HepG2 (cell line): ENCODE results near the gene KIF24. TPM values are rescaled to one million over a fixed set of nuclear protein-coding genes. Genes with fewer than 3 reads are reported as not detected.

Experiments
- ATF1 ChIP-seq: IDR thresholded peaks from 2 replicates; pipeline ENCODE4 v1.6.1; 2016; ENCODE audit warnings: mild to moderate bottlenecking, control low read depth
- CEBPG ChIP-seq: IDR thresholded peaks from 2 replicates; pipeline ENCODE4 v1.6.1; 2016
- EED ChIP-seq: sonication (generic); formaldehyde crosslinking; IDR thresholded peaks from 2 replicates; pipeline ENCODE4 v1.5.0; 2020; ENCODE audit warnings: mild to moderate bottlenecking, missing genetic modification reagents
- ETV6 ChIP-seq: sonication (generic); formaldehyde crosslinking; conservative IDR thresholded peaks from 2 replicates; pipeline ENCODE4 v1.4.0; 2020; ENCODE audit warnings: missing genetic modification reagents
- FOXJ3 ChIP-seq: sonication (generic); formaldehyde crosslinking; IDR thresholded peaks from 2 replicates; pipeline ENCODE4 v1.4.0; 2020; ENCODE audit warnings: missing genetic modification reagents, mild to moderate bottlenecking, borderline replicate concordance
- FOXO1 ChIP-seq: sonication (generic); formaldehyde crosslinking; IDR thresholded peaks from 2 replicates; pipeline ENCODE4 v1.4.0; 2020; ENCODE audit warnings: missing genetic modification reagents
- FOXP1 ChIP-seq, 2 experiments: fragments of 450-650 bp in 1 of 2; IDR thresholded peaks; 2 replicates each; pipeline ENCODE4 v1.6.1; 2017 to 2018; ENCODE audit warnings: antibody characterized with exemption in 1 of 2
- HOXD1 ChIP-seq: sonication (generic); formaldehyde crosslinking; IDR thresholded peaks from 2 replicates; pipeline ENCODE4 v1.5.0; 2020; ENCODE audit warnings: missing genetic modification reagents
- MIXL1 ChIP-seq: IDR thresholded peaks from 2 replicates; pipeline ENCODE4 v1.6.1; 2016
- NFATC3 ChIP-seq: sonication (generic); formaldehyde crosslinking; IDR thresholded peaks from 2 replicates; pipeline ENCODE4 v1.5.1; 2020; ENCODE audit warnings: mild to moderate bottlenecking, missing genetic modification reagents
- NFKB2 ChIP-seq: sonication (generic); formaldehyde crosslinking; IDR thresholded peaks from 2 replicates; pipeline ENCODE4 v1.4.0; 2020; ENCODE audit warnings: missing genetic modification reagents, borderline replicate concordance
- SRY ChIP-seq: sonication (generic); formaldehyde crosslinking; IDR thresholded peaks from 2 replicates; pipeline ENCODE4 v1.8.0; 2022; ENCODE audit warnings: mild to moderate bottlenecking, missing genetic modification reagents
- TBP ChIP-seq: sonication (generic); formaldehyde crosslinking; IDR thresholded peaks from 2 replicates; pipeline ENCODE4 v1.5.0; 2020; ENCODE audit warnings: missing genetic modification reagents
- ZBTB3 ChIP-seq: sonication (generic); formaldehyde crosslinking; IDR thresholded peaks from 2 replicates; pipeline ENCODE4 v1.4.0; 2020; ENCODE audit warnings: low read depth, mild to moderate bottlenecking, moderate library complexity, missing genetic modification reagents, borderline replicate concordance
- ZNF10 ChIP-seq: sonication (generic); formaldehyde crosslinking; IDR thresholded peaks from 2 replicates; pipeline ENCODE4 v1.4.0; 2020; ENCODE audit warnings: mild to moderate bottlenecking, low read depth, missing genetic modification reagents, borderline replicate concordance
- ZNF678 ChIP-seq: sonication (generic); formaldehyde crosslinking; IDR thresholded peaks from 2 replicates; pipeline ENCODE4 v1.4.0; 2020; ENCODE audit warnings: mild to moderate bottlenecking, missing genetic modification reagents
- ZNF75D ChIP-seq: sonication (generic); formaldehyde crosslinking; IDR thresholded peaks from 2 replicates; pipeline ENCODE4 v1.8.1; 2023; ENCODE audit warnings: missing genetic modification reagents, mild to moderate bottlenecking, borderline replicate concordance
- ZNF883 ChIP-seq: sonication (generic); formaldehyde crosslinking; IDR thresholded peaks from 2 replicates; pipeline ENCODE4 v1.5.1; 2020; ENCODE audit warnings: mild to moderate bottlenecking, missing genetic modification reagents; ENCODE audit errors: not compliant biosample characterization
- polyA plus RNA-seq, 8 experiments: library from polyadenylated mRNA; depleted of rRNA in 3 of 8; stranded (reverse) in 7 of 8; unstranded in 1 of 8; fragments of >200 nt; fragmentation: Illumina TruSeq in 4 of 8; extraction: Trizol in 4 of 8; gene quantifications; 2 replicates each; pipeline versions ENCODE4 v1.2.1 to v1.2.3, GENCODE V29; 2011 to 2016; ENCODE audit warnings: low read depth in 4 of 8, missing spikeins in 1 of 8, mixed read lengths in 1 of 8; ENCODE audit not compliant: insufficient read depth in 1 of 8
- total RNA-seq, 5 experiments: library from RNA; depleted of rRNA; stranded (reverse); fragments of >200 nt; fragmentation: Illumina TruSeq; extraction: Trizol; gene quantifications; 2 replicates each; pipeline ENCODE4 v1.2.3, GENCODE V29; 2016; ENCODE audit warnings: low read depth in 1 of 5
- TF ChIP-seq, protein P1 (sequence below): sonication (generic); formaldehyde crosslinking; IDR thresholded peaks from 2 replicates; pipeline ENCODE4 v1.4.0; 2020; ENCODE audit warnings: missing genetic modification reagents
- TF ChIP-seq, protein P2 (sequence below): sonication (generic); formaldehyde crosslinking; conservative IDR thresholded peaks from 2 replicates; pipeline ENCODE4 v1.4.0; 2020; ENCODE audit warnings: mild to moderate bottlenecking, missing genetic modification reagents, moderate library complexity
- TF ChIP-seq, protein P3 (sequence below): sonication (generic); formaldehyde crosslinking; conservative IDR thresholded peaks from 2 replicates; pipeline ENCODE4 v1.4.0; 2020; ENCODE audit warnings: missing genetic modification reagents
- TF ChIP-seq, protein P4 (sequence below): sonication (generic); formaldehyde crosslinking; IDR thresholded peaks from 2 replicates; pipeline ENCODE4 v1.4.0; 2020; ENCODE audit warnings: missing genetic modification reagents

Gene KIF24
- total and polyA plus RNA-seq, 2 of the 13 experiments (the other 11 are each of a cell fraction or from before 2014, with no cell fraction given) = 1.1 to 3.0 TPM

DNA sequence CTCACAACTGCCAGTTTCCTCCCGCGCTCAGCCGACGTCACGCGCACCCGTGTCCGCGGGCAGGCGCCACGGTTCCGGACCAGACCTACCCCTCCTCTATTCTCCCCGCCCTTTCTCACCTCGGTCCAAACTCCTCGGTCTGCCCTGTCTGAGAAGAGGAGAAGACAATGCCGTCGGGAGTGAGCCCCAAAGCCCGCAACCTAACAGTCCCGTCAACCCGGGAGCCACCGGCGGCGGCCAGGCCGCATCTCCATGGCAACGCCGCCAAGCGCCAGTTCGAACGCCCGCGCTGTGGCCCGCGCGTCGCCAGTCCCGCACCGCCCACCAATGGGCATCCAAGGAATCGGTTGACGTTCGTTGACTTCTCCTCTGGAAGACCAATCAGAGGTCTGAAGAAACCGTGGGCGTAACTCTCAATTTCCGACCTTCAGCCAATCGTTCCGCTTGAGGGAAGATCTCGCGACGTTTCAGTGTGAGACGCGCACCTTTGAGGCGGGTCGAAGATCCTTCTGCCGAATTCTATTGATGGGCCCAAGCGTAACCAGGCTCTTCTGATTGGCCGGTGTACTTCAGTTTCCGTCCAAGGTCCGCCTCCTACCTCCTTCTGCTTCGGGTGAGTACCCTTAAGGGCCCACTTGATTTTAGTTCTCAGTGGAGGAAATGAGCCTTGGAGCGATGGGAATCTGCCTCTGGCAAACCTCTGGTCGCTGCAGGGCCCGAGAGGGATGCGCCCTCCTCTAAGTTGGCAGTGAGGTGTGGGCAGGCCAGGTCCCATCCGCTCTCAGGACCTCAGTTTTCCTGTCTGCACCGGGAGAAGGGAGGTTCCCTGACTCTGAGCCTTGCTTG, at the start of gene KIF24, which contains the start of gene NUDT2 (continued):
- TF ChIP-seq EED (CRISPR knock-in tag) (no peak), ZNF678 (no peak), MIXL1 (CRISPR knock-in tag) (no peak), ETV6 (CRISPR knock-in tag) (peak; percentile 9; the same call in 1 of the 2 replicates), SRY (no peak), TBP (CRISPR knock-in tag) (no peak), ZNF10 (CRISPR knock-in tag) (no peak), FOXJ3 (CRISPR knock-in tag) (no peak), ZNF883 (CRISPR knock-in tag) (peak; percentile 32), FOXP1 (IDR thresholded peaks at IDR 0.05) (no peak), FOXP1 (CRISPR knock-in tag; IDR thresholded peaks at IDR 0.05) (no peak), NFKB2 (CRISPR knock-in tag) (no peak; the same call in 1 of the 2 replicates), ZBTB3 (CRISPR knock-in tag) (no peak), FOXO1 (no peak), ZNF75D (CRISPR knock-in tag) (no peak), HOXD1 (CRISPR knock-in tag) (0 out of 2 replicates have a peak, but pooled peaks have one; percentile 26), NFATC3 (CRISPR knock-in tag) (no peak), CEBPG (CRISPR knock-in tag) (no peak), ATF1 (CRISPR knock-in tag) (peak; percentile 96)
- TF ChIP-seq, protein P1, sequence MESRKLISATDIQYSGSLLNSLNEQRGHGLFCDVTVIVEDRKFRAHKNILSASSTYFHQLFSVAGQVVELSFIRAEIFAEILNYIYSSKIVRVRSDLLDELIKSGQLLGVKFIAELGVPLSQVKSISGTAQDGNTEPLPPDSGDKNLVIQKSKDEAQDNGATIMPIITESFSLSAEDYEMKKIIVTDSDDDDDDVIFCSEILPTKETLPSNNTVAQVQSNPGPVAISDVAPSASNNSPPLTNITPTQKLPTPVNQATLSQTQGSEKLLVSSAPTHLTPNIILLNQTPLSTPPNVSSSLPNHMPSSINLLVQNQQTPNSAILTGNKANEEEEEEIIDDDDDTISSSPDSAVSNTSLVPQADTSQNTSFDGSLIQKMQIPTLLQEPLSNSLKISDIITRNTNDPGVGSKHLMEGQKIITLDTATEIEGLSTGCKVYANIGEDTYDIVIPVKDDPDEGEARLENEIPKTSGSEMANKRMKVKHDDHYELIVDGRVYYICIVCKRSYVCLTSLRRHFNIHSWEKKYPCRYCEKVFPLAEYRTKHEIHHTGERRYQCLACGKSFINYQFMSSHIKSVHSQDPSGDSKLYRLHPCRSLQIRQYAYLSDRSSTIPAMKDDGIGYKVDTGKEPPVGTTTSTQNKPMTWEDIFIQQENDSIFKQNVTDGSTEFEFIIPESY (CRISPR knock-in tag) = 0 out of 2 replicates have a peak, but pooled peaks have one; percentile 14
- TF ChIP-seq, protein P2, sequence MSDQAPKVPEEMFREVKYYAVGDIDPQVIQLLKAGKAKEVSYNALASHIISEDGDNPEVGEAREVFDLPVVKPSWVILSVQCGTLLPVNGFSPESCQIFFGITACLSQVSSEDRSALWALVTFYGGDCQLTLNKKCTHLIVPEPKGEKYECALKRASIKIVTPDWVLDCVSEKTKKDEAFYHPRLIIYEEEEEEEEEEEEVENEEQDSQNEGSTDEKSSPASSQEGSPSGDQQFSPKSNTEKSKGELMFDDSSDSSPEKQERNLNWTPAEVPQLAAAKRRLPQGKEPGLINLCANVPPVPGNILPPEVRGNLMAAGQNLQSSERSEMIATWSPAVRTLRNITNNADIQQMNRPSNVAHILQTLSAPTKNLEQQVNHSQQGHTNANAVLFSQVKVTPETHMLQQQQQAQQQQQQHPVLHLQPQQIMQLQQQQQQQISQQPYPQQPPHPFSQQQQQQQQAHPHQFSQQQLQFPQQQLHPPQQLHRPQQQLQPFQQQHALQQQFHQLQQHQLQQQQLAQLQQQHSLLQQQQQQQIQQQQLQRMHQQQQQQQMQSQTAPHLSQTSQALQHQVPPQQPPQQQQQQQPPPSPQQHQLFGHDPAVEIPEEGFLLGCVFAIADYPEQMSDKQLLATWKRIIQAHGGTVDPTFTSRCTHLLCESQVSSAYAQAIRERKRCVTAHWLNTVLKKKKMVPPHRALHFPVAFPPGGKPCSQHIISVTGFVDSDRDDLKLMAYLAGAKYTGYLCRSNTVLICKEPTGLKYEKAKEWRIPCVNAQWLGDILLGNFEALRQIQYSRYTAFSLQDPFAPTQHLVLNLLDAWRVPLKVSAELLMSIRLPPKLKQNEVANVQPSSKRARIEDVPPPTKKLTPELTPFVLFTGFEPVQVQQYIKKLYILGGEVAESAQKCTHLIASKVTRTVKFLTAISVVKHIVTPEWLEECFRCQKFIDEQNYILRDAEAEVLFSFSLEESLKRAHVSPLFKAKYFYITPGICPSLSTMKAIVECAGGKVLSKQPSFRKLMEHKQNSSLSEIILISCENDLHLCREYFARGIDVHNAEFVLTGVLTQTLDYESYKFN (CRISPR knock-in tag) = no peak; the same call in none of the 2 replicates
- TF ChIP-seq, protein P3, sequence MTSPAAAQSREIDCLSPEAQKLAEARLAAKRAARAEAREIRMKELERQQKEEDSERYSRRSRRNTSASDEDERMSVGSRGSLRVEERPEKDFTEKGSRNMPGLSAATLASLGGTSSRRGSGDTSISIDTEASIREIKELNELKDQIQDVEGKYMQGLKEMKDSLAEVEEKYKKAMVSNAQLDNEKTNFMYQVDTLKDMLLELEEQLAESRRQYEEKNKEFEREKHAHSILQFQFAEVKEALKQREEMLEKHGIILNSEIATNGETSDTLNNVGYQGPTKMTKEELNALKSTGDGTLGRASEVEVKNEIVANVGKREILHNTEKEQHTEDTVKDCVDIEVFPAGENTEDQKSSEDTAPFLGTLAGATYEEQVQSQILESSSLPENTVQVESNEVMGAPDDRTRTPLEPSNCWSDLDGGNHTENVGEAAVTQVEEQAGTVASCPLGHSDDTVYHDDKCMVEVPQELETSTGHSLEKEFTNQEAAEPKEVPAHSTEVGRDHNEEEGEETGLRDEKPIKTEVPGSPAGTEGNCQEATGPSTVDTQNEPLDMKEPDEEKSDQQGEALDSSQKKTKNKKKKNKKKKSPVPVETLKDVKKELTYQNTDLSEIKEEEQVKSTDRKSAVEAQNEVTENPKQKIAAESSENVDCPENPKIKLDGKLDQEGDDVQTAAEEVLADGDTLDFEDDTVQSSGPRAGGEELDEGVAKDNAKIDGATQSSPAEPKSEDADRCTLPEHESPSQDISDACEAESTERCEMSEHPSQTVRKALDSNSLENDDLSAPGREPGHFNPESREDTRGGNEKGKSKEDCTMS (CRISPR knock-in tag) = no peak
- TF ChIP-seq, protein P4, sequence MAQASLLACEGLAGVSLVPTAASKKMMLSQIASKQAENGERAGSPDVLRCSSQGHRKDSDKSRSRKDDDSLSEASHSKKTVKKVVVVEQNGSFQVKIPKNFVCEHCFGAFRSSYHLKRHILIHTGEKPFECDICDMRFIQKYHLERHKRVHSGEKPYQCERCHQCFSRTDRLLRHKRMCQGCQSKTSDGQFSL (CRISPR knock-in tag) = no peak; the same call in 1 of the 2 replicates
